Fibroblast of lung (primary cell): ENCODE measurements around the gene CALM3.

Experiments used
- EZH2 ChIP-seq: IDR thresholded peaks from 2 replicates; pipeline ENCODE4 v1.5.1; 2012; ENCODE audit warnings: low read length, control low read depth, mild to moderate bottlenecking; ENCODE audit errors: missing control alignments
- TF ChIP-seq, protein P1 (sequence below), 2 donors: IDR thresholded peaks in 1 of 2; conservative IDR thresholded peaks in 1 of 2; 1 replicate in 1 of 2; 2 replicates in 1 of 2; pipeline ENCODE4 v1.5.1; 2011 to 2012; ENCODE audit warnings: low read length in 2 of 2, control low read depth in 1 of 2, inconsistent platforms in 1 of 2, low read depth in 1 of 2, mild to moderate bottlenecking in 1 of 2

DNA sequence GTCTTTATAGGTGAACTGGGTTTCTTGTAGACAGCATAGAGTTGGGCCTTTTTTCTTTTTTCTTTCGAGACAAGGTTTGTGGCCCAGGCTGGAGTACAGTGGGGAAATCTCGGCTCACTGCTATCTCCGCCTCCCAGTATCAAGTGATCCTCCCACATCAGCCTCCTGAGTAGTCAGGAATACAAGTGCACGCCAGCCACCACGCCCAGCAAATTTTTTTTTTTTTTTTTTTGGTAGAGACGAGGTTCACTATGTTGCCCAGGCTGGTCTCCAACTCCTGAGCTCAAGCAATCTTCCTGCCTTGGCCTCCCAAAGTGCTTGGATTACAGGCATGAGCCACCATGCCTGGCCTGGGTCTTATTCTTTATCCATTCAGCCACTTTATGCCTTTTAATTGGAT, 5.1 kb upstream of the CALM3 start:
- TF ChIP-seq, protein P1, sequence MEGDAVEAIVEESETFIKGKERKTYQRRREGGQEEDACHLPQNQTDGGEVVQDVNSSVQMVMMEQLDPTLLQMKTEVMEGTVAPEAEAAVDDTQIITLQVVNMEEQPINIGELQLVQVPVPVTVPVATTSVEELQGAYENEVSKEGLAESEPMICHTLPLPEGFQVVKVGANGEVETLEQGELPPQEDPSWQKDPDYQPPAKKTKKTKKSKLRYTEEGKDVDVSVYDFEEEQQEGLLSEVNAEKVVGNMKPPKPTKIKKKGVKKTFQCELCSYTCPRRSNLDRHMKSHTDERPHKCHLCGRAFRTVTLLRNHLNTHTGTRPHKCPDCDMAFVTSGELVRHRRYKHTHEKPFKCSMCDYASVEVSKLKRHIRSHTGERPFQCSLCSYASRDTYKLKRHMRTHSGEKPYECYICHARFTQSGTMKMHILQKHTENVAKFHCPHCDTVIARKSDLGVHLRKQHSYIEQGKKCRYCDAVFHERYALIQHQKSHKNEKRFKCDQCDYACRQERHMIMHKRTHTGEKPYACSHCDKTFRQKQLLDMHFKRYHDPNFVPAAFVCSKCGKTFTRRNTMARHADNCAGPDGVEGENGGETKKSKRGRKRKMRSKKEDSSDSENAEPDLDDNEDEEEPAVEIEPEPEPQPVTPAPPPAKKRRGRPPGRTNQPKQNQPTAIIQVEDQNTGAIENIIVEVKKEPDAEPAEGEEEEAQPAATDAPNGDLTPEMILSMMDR (conservative IDR thresholded peaks at IDR 0.05 in 1 of 2, IDR thresholded peaks at IDR 0.05 in 1 of 2; ENCODE audit: low read depth in 1 of 2, low read length in 2 of 2): no peak
- no peak for TF ChIP-seq EZH2
